HG03460 (cell line): ENCODE data around the gene LHX4.

Experiments used
- ATAC-seq: cut with Tn5 transposase; IDR thresholded peaks from one replicate; pipeline ENCODE4 v1.9.1; 2021; ENCODE audit not compliant: unreplicated experiment

Gene LHX4

DNA sequence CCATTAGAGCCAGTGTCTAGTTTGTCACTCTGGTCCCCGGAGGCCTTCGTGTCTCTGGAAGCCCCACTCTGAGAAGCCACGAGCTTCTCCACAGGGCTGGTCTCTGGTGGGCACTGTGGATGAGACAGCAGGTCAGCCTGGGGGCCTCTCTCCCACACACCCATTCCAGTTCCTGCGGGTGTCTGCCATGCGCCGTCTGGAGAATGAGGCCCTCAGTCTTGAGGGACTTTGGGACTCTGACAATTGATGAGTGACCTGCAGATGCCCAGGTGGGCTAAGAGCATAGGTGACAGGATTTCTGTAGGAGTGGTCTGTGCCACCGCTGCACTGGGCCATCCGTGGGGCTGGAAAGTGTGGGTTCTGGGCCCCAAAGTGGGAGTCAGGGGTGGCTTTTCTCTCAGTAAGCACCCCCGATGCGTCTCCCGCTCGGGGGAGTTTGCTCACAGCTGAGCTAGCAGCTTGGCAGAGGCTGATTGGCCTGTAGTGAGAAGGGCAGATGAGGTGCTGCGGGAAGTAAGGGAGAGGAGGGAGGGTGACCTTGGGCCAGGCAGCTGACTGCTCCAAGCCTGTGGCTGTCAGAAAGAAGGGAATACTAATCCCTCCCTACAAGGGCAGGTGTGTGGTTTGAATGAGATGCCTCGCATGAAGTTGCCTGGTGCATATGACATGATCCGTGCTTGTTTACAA lies 26.4 kb downstream of the LHX4 start:
- no peak for ATAC-seq

- no peak for ATAC-seq
These were observed 26.9 kb downstream of the LHX4 start for GRCh38 chr1:180257028-180257386.

GRCh38 chr1:180257486-180257885 lies 27.4 kb downstream of the LHX4 start:
- no peak for ATAC-seq

- ATAC-seq, result no peak
These were observed 28.2 kb downstream of the LHX4 start for GRCh38 chr1:180258290-180258689.

DNA sequence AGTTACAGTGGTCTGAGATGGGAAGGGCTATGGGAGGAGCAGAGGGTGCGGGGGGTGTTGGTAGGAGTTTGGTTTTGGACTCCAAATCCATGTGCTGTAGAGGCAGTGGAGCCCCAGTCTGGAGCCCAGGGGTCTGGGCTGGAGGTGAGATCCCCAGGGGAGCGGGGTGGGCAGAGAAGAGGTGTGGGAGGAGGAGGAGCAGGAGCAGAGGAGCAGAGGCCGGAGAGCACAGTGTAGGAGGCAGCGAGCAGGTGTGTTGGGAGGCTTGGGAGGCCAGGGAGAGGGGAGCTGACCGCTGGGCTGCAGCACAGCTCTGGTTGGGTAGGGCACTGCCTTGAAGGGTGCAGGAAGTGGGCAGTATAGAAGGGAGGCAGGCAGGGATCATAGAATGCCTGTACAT lies 28.9 kb downstream of the LHX4 start:
- no peak for ATAC-seq

- ATAC-seq, result no peak
These were observed 29.6 kb downstream of the LHX4 start for GRCh38 chr1:180259431-180260338.

- ATAC-seq, result no peak
These were observed 30.5 kb downstream of the LHX4 start for GRCh38 chr1:180260541-180260940.

DNA sequence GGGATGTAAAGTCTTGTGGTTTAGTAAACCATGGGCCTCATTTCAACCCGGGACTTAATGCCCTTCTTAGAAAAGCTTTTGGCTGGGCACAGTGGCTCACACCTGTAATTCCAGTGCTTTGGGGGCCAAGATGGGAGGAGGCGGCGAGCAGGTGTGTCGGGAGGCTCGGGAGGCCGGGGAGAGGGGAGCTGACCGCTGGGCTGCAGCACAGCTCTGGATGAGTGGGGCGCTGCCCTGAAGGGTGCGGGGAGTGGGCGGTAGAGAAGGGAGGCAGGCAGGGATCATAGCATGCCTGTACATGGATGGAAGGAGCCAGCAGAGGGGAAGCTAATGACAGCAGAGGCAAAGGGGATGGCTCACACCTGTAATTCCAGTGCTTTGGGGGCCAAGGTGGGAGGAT lies 31.0 kb downstream of the LHX4 start:
- no peak for ATAC-seq

GRCh38 chr1:180261524-180262155 lies 31.6 kb downstream of the LHX4 start:
- no peak for ATAC-seq

GRCh38 chr1:180262628-180263488 lies 32.8 kb downstream of the LHX4 start:
- ATAC-seq, result no peak

DNA sequence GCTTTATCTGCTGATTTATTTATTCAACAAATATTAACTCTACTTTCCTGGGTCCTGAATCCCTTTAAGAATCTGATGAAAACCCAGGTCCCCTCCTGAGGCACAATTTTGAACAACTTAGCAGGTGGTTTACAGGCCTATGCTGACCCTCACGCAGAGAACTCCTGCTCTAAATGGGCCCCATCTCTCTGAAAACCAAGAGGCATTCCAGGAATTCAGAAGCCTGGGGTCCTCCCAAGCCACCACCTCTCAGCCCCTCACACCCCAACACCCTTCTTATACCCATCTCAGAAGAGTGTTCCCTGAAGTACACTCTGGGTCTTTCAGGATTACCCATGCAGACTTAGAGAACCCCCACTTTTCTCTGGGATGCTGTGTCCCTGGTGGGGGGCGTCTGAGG lies 34.5 kb downstream of the LHX4 start:
- ATAC-seq, result no peak

GRCh38 chr1:180265201-180265600 lies 35.1 kb downstream of the LHX4 start:
- ATAC-seq, result no peak

- ATAC-seq, result no peak
These were observed 35.8 kb downstream of the LHX4 start for GRCh38 chr1:180265871-180266270.

GRCh38 chr1:180266275-180267210 lies 36.5 kb downstream of the LHX4 start:
- ATAC-seq, result no peak

- ATAC-seq, result no peak
These were observed 37.1 kb downstream of the LHX4 start for GRCh38 chr1:180267211-180267561.

GRCh38 chr1:180267761-180268555 lies 37.9 kb downstream of the LHX4 start:
- no peak for ATAC-seq

GRCh38 chr1:180268556-180269075 lies 38.6 kb downstream of the LHX4 start:
- no peak for ATAC-seq

- ATAC-seq, result no peak
These were observed 39.8 kb downstream of the LHX4 start for GRCh38 chr1:180269645-180270529.
